Stomach smooth muscle (tissue), 2 donors: ENCODE results near the gene SOX5.

Source experiments
- H3K27ac ChIP-seq: one replicate; pipeline ENCODE4 v1.7.0; 2013; ENCODE audit warnings: mild to moderate bottlenecking, low read length, inconsistent platforms
- H3K27me3 ChIP-seq, 2 donors: one replicate each; pipeline ENCODE4 v1.7.0; 2013; ENCODE audit warnings: low read length in 2 of 2; ENCODE audit not compliant: insufficient read depth in 2 of 2, control insufficient read depth in 1 of 2
- H3K36me3 ChIP-seq, 2 donors: one replicate each; pipeline ENCODE4 v1.7.0; 2013; ENCODE audit warnings: low read length in 2 of 2; ENCODE audit not compliant: control insufficient read depth in 2 of 2, insufficient read depth in 2 of 2
- H3K4me1 ChIP-seq: one replicate; pipeline ENCODE4 v1.7.0; 2013; ENCODE audit warnings: low read length; ENCODE audit not compliant: control insufficient read depth, insufficient read depth
- H3K4me3 ChIP-seq, 2 donors: one replicate each; pipeline ENCODE4 v1.7.0; 2013; ENCODE audit warnings: low read length in 2 of 2
- H3K9ac ChIP-seq, 2 donors: one replicate each; pipeline ENCODE4 v1.7.0; 2013; ENCODE audit warnings: low read length in 2 of 2, mild to moderate bottlenecking in 1 of 2
- H3K9me3 ChIP-seq, 2 donors: one replicate each; pipeline ENCODE4 v1.7.0; 2013; ENCODE audit warnings: low read length in 2 of 2; ENCODE audit not compliant: control insufficient read depth in 2 of 2
- donor health status: healthy.
- donor health status: Pancreatic carcinoma.

SOX5 gene

GRCh38 chr12:23911574-23911973 is 37.9 kb downstream of the SOX5 start:
- no peaks in the 10 kb centered on the region for H3K36me3 ChIP-seq
- H3K9me3 ChIP-seq: no peaks in the 10 kb centered on the region
- no peaks in the 10 kb centered on the region for H3K4me1 ChIP-seq
- H3K27ac ChIP-seq: no peak overlapping the region
- no peaks in the 10 kb centered on the region for H3K27me3 ChIP-seq
- H3K4me3 ChIP-seq: no peak overlapping the region
- H3K9ac ChIP-seq: no peak overlapping the region

- Histone ChIP-seq H3K27me3 (no peaks in the 10 kb centered on the region), H3K4me3 (no peak overlapping the region), H3K27ac (no peak overlapping the region), H3K4me1 (no peaks in the 10 kb centered on the region), H3K9ac (no peak overlapping the region), H3K9me3 (no peaks in the 10 kb centered on the region), H3K36me3 (no peaks in the 10 kb centered on the region)
Measured at GRCh38 chr12:23909551-23909950, 39.9 kb downstream of the SOX5 start.

- no peaks in the 10 kb centered on the region for H3K9me3 ChIP-seq
- H3K4me3 ChIP-seq: no peak overlapping the region
- H3K4me1 ChIP-seq: no peaks in the 10 kb centered on the region
- no peaks in the 10 kb centered on the region for H3K36me3 ChIP-seq
- H3K27ac ChIP-seq: no peak overlapping the region
- H3K9ac ChIP-seq: no peak overlapping the region
- H3K27me3 ChIP-seq: no peaks in the 10 kb centered on the region
Measured at GRCh38 chr12:23906329-23906728, 43.1 kb downstream of the SOX5 start.

GRCh38 chr12:23899434-23899833 is 50.0 kb downstream of the SOX5 start:
- no peaks in the 10 kb centered on the region for H3K27me3 ChIP-seq
- H3K36me3 ChIP-seq: no peaks in the 10 kb centered on the region

GRCh38 chr12:23898121-23898520 is 51.3 kb downstream of the SOX5 start:
- no peaks in the 10 kb centered on the region for H3K27me3 ChIP-seq
- no peak overlapping the region for H3K4me3 ChIP-seq
- no peaks in the 10 kb centered on the region for H3K36me3 ChIP-seq
- no peak overlapping the region for H3K27ac ChIP-seq
- peaks cover 0 to 3% of the 10 kb centered on the region in 2 donors for H3K9me3 ChIP-seq
- H3K9ac ChIP-seq: no peak overlapping the region
- no peaks in the 10 kb centered on the region for H3K4me1 ChIP-seq

More at GRCh38 chr12:23899434-23899833, 50.0 kb downstream of the SOX5 start:
- Histone ChIP-seq H3K9ac (no peak overlapping the region), H3K4me1 (no peaks in the 10 kb centered on the region), H3K4me3 (no peak overlapping the region), H3K9me3 (peaks cover 0 to 3% of the 10 kb centered on the region in 2 donors), H3K27ac (no peak overlapping the region)

- H3K4me1 ChIP-seq: no peaks in the 10 kb centered on the region
- H3K4me3 ChIP-seq: no peak overlapping the region
- no peak overlapping the region for H3K9ac ChIP-seq
- no peaks in the 10 kb centered on the region for H3K27me3 ChIP-seq
- no peaks in the 10 kb centered on the region for H3K9me3 ChIP-seq
- no peaks in the 10 kb centered on the region for H3K36me3 ChIP-seq
- no peak overlapping the region for H3K27ac ChIP-seq
Measured at GRCh38 chr12:23895792-23896218, 53.7 kb downstream of the SOX5 start.

- Histone ChIP-seq H3K27me3 (no peaks in the 10 kb centered on the region), H3K4me3 (no peak overlapping the region), H3K4me1 (no peaks in the 10 kb centered on the region), H3K9me3 (no peaks in the 10 kb centered on the region), H3K9ac (no peak overlapping the region), H3K36me3 (no peaks in the 10 kb centered on the region), H3K27ac (no peak overlapping the region)
Measured at GRCh38 chr12:23893611-23894010, 55.9 kb downstream of the SOX5 start.

GRCh38 chr12:23891115-23891514 is 58.4 kb downstream of the SOX5 start:
- no peak overlapping the region for H3K4me3 ChIP-seq
- no peak overlapping the region for H3K27ac ChIP-seq
- H3K4me1 ChIP-seq: no peaks in the 10 kb centered on the region
- no peaks in the 10 kb centered on the region for H3K36me3 ChIP-seq
- no peaks in the 10 kb centered on the region for H3K9me3 ChIP-seq
- no peaks in the 10 kb centered on the region for H3K27me3 ChIP-seq
- no peak overlapping the region for H3K9ac ChIP-seq

GRCh38 chr12:23889069-23889440 is 60.4 kb downstream of the SOX5 start:
- H3K4me1 ChIP-seq: no peaks in the 10 kb centered on the region
- H3K4me3 ChIP-seq: no peak overlapping the region
- no peak overlapping the region for H3K9ac ChIP-seq
- no peaks in the 10 kb centered on the region for H3K27me3 ChIP-seq
- H3K36me3 ChIP-seq: no peaks in the 10 kb centered on the region
- no peaks in the 10 kb centered on the region for H3K9me3 ChIP-seq
- H3K27ac ChIP-seq: no peak overlapping the region

- Histone ChIP-seq H3K36me3 (no peaks in the 10 kb centered on the region), H3K27ac (no peak overlapping the region), H3K9ac (no peak overlapping the region)
Measured at GRCh38 chr12:23888396-23889068, 60.9 kb downstream of the SOX5 start.

GRCh38 chr12:23887055-23887835 is 62.2 kb downstream of the SOX5 start:
- H3K27me3 ChIP-seq: no peaks in the 10 kb centered on the region

More at GRCh38 chr12:23888396-23889068, 60.9 kb downstream of the SOX5 start:
- Histone ChIP-seq H3K4me3 (no peak overlapping the region), H3K4me1 (no peaks in the 10 kb centered on the region), H3K9me3 (no peaks in the 10 kb centered on the region), H3K27me3 (no peaks in the 10 kb centered on the region)

More at GRCh38 chr12:23887055-23887835, 62.2 kb downstream of the SOX5 start:
- H3K4me3 ChIP-seq: no peak overlapping the region
- H3K36me3 ChIP-seq: no peaks in the 10 kb centered on the region
- H3K4me1 ChIP-seq: no peaks in the 10 kb centered on the region
- no peaks in the 10 kb centered on the region for H3K9me3 ChIP-seq
- H3K27ac ChIP-seq: no peak overlapping the region
- H3K9ac ChIP-seq: no peak overlapping the region
